Spinal cord (tissue), 10 donors: ENCODE results near the gene HOXC10. TPM values are rescaled to one million over a fixed set of nuclear protein-coding genes. Genes with fewer than 3 reads are reported as not detected.

Source experiments
- DNase-seq, 6 donors: peaks; one replicate each; pipeline versions ENCODE4 v3.0.0 to v3.0.0-alpha.2; 2013 to 2015; ENCODE audit warnings: low spot score in 6 of 6, low read depth in 4 of 6
- H3K27ac ChIP-seq: one replicate; pipeline ENCODE4 v1.5.1; 2013; ENCODE audit warnings: low read depth, low read length, control low read depth
- H3K27me3 ChIP-seq: one replicate; pipeline ENCODE4 v1.6.1; 2013; ENCODE audit warnings: low read length; ENCODE audit not compliant: control insufficient read depth, insufficient read depth
- H3K36me3 ChIP-seq: one replicate; pipeline ENCODE4 v1.6.1; 2013; ENCODE audit warnings: low read length; ENCODE audit not compliant: control insufficient read depth, insufficient read depth
- H3K4me1 ChIP-seq: one replicate; pipeline ENCODE4 v1.6.1; 2013; ENCODE audit warnings: low read length; ENCODE audit not compliant: control insufficient read depth, insufficient read depth
- H3K4me3 ChIP-seq: one replicate; pipeline ENCODE4 v1.5.1; 2013; ENCODE audit warnings: low read depth, low read length, control low read depth
- H3K9me3 ChIP-seq: one replicate; pipeline ENCODE4 v1.6.1; 2013; ENCODE audit warnings: low read length; ENCODE audit not compliant: control insufficient read depth, insufficient read depth
- WGBS: methylation state at CpG from one replicate; pipeline ENCODE4 v1.1.5; 2013; ENCODE audit warnings: missing lambda C conversion rate; ENCODE audit not compliant: insufficient coverage; 5-methylcytosine and 5-hydroxymethylcytosine counted together
- polyA plus RNA-seq, 2 donors: library from polyadenylated mRNA; unstranded; fragments of 120-200 nt; gene quantifications; one replicate each; pipeline ENCODE4 v1.2.1, GENCODE V29; 2013; ENCODE audit not compliant: insufficient read length in 2 of 2
- total RNA-seq, 2 donors: library from RNA; depleted of rRNA in 1 of 2; stranded (reverse); fragments of 120-200 nt in 1 of 2; fragments of >200 nt in 1 of 2; gene quantifications; one replicate each; pipeline versions ENCODE4 v1.2.3 to v1.2.4, GENCODE V29; 2013 to 2014
- donor health status: healthy.

The HOXC10 gene
- total and polyA plus RNA-seq, 4 donors, result 0.81 to 9.2 TPM; not detected in 2

GRCh38 chr12:53941187-53941586, 43.8 kb upstream of the HOXC10 start:
- no peaks in the 10 kb centered on the region for H3K36me3 ChIP-seq
- H3K4me3 ChIP-seq, result no peak overlapping the region
- DNase-seq, result no peak
- no peaks in the 10 kb centered on the region for H3K9me3 ChIP-seq
- peaks cover 100% of the 10 kb centered on the region for H3K27me3 ChIP-seq
- H3K4me1 ChIP-seq, result peaks cover 20% of the 10 kb centered on the region
- H3K27ac ChIP-seq, result no peak overlapping the region

- H3K27me3 ChIP-seq, result peaks cover 100% of the 10 kb centered on the region
- H3K9me3 ChIP-seq, result no peaks in the 10 kb centered on the region
- no peak for DNase-seq
- no peak overlapping the region for H3K4me3 ChIP-seq
- H3K27ac ChIP-seq, result no peak overlapping the region
- H3K36me3 ChIP-seq, result no peaks in the 10 kb centered on the region
- H3K4me1 ChIP-seq, result peaks cover 20% of the 10 kb centered on the region
- no CpG with 5 or more reads among the region's 5 CpGs for WGBS
Measured at GRCh38 chr12:53941750-53942149, 43.2 kb upstream of the HOXC10 start.

- DNase-seq, result no peak
- WGBS, result no CpG with 5 or more reads among the region's 2 CpGs
Measured at GRCh38 chr12:53942467-53942997, 42.4 kb upstream of the HOXC10 start.

GRCh38 chr12:53944209-53944608, 40.7 kb upstream of the HOXC10 start:
- no peak overlapping the region for H3K27ac ChIP-seq
- H3K27me3 ChIP-seq, result peaks cover 100% of the 10 kb centered on the region
- DNase-seq, result no peak
- H3K4me3 ChIP-seq, result no peak overlapping the region
- H3K9me3 ChIP-seq, result no peaks in the 10 kb centered on the region
- H3K36me3 ChIP-seq, result no peaks in the 10 kb centered on the region
- peaks cover 12% of the 10 kb centered on the region for H3K4me1 ChIP-seq
- WGBS, result 20% methylated on average over 2 of the region's 4 CpGs

More at GRCh38 chr12:53942467-53942997, 42.4 kb upstream of the HOXC10 start:
- Histone ChIP-seq H3K9me3 (no peaks in the 10 kb centered on the region), H3K4me3 (no peak overlapping the region), H3K4me1 (peaks cover 20% of the 10 kb centered on the region), H3K27ac (no peak overlapping the region), H3K36me3 (no peaks in the 10 kb centered on the region), H3K27me3 (peaks cover 100% of the 10 kb centered on the region)

GRCh38 chr12:53944907-53945847, 39.8 kb upstream of the HOXC10 start:
- 7% methylated on average over 33 of the region's 51 CpGs for WGBS
- no peak for DNase-seq

GRCh38 chr12:53947743-53948142, 37.2 kb upstream of the HOXC10 start:
- Histone ChIP-seq H3K9me3 (no peaks in the 10 kb centered on the region), H3K27me3 (peaks cover 100% of the 10 kb centered on the region), H3K36me3 (no peaks in the 10 kb centered on the region), H3K4me1 (peaks cover 33% of the 10 kb centered on the region), H3K27ac (no peak overlapping the region), H3K4me3 (no peak overlapping the region)
- no peak for DNase-seq

More at GRCh38 chr12:53944907-53945847, 39.8 kb upstream of the HOXC10 start:
- Histone ChIP-seq H3K27ac (no peak overlapping the region), H3K9me3 (no peaks in the 10 kb centered on the region), H3K27me3 (peaks cover 100% of the 10 kb centered on the region), H3K4me1 (peaks cover 14% of the 10 kb centered on the region), H3K36me3 (no peaks in the 10 kb centered on the region), H3K4me3 (no peak overlapping the region)

GRCh38 chr12:53948650-53949593, 36.0 kb upstream of the HOXC10 start:
- Histone ChIP-seq H3K9me3 (no peaks in the 10 kb centered on the region), H3K27me3 (peaks cover 100% of the 10 kb centered on the region), H3K27ac (no peak overlapping the region), H3K4me1 (peaks cover 33% of the 10 kb centered on the region), H3K36me3 (no peaks in the 10 kb centered on the region), H3K4me3 (no peak overlapping the region)
- no peak for DNase-seq
- 29% methylated on average over 5 of the region's 9 CpGs for WGBS

GRCh38 chr12:53949631-53950436, 35.1 kb upstream of the HOXC10 start:
- H3K4me3 ChIP-seq, result no peak overlapping the region
- H3K27ac ChIP-seq, result no peak overlapping the region
- no peaks in the 10 kb centered on the region for H3K9me3 ChIP-seq
- DNase-seq, result no peak
- H3K27me3 ChIP-seq, result peaks cover 100% of the 10 kb centered on the region
- H3K4me1 ChIP-seq, result peaks cover 33% of the 10 kb centered on the region
- no peaks in the 10 kb centered on the region for H3K36me3 ChIP-seq
- WGBS, result 3% methylated on average over 27 of the region's 34 CpGs

GRCh38 chr12:53950437-53950773, 34.5 kb upstream of the HOXC10 start:
- H3K4me3 ChIP-seq, result no peak overlapping the region
- H3K4me1 ChIP-seq, result peaks cover 32% of the 10 kb centered on the region
- H3K36me3 ChIP-seq, result no peaks in the 10 kb centered on the region
- 0% methylated on average over 6 of the region's 10 CpGs for WGBS
- no peak overlapping the region for H3K27ac ChIP-seq
- peaks cover 99% of the 10 kb centered on the region for H3K27me3 ChIP-seq
- DNase-seq, result no peak
- no peaks in the 10 kb centered on the region for H3K9me3 ChIP-seq
